ENCODE data around the gene NAB1.

GRCh38 chr2:190701586-190701985, 52.7 kb downstream of the NAB1 start:
- TF ChIP-seq CTCF (IDR thresholded peaks at IDR 0.05) (no peak), POLR2A (IDR thresholded peaks at IDR 0.05) (no peak)
